NT2/D1 (cell line): ENCODE measurements around the gene GLIS2.

Experiments used
- DNase-seq: peaks from one replicate; pipeline ENCODE4 v3.0.0-alpha.2; 2011; ENCODE audit warnings: low read depth, low spot score
- H3K27me3 ChIP-seq: 2 replicates; pipeline ENCODE4 v1.6.0; 2011; ENCODE audit warnings: mild to moderate bottlenecking; ENCODE audit not compliant: insufficient read length, insufficient read depth
- H3K36me3 ChIP-seq: 2 replicates; pipeline ENCODE4 v1.6.1; 2011; ENCODE audit warnings: mild to moderate bottlenecking, low read length, mixed read lengths; ENCODE audit not compliant: insufficient read depth, insufficient read length
- H3K4me1 ChIP-seq: 2 replicates; pipeline ENCODE4 v1.5.1; 2011; ENCODE audit not compliant: insufficient read depth, insufficient read length
- H3K4me3 ChIP-seq: 2 replicates; pipeline ENCODE4 v1.5.1; 2011; ENCODE audit warnings: low read depth; ENCODE audit not compliant: insufficient read length
- H3K9ac ChIP-seq: 2 replicates; pipeline ENCODE4 v1.6.0; 2011; ENCODE audit warnings: low read depth; ENCODE audit not compliant: insufficient read length
- H3K9me3 ChIP-seq: 2 replicates; pipeline ENCODE4 v1.5.1; 2011; ENCODE audit warnings: mild to moderate bottlenecking, low read length; ENCODE audit not compliant: insufficient read depth
- SUZ12 ChIP-seq: IDR thresholded peaks from 2 replicates; pipeline ENCODE4 v1.6.1; 2011; ENCODE audit not compliant: insufficient read length, insufficient read depth; ENCODE audit errors: extremely low read depth
- YY1 ChIP-seq: IDR thresholded peaks from 2 replicates; pipeline ENCODE4 v1.6.1; 2011; ENCODE audit not compliant: insufficient read length, insufficient read depth
- ZNF274 ChIP-seq: IDR thresholded peaks from 2 replicates; pipeline ENCODE4 v1.6.1; 2011; ENCODE audit warnings: mild to moderate bottlenecking, low read depth, low read length

Gene GLIS2

DNA sequence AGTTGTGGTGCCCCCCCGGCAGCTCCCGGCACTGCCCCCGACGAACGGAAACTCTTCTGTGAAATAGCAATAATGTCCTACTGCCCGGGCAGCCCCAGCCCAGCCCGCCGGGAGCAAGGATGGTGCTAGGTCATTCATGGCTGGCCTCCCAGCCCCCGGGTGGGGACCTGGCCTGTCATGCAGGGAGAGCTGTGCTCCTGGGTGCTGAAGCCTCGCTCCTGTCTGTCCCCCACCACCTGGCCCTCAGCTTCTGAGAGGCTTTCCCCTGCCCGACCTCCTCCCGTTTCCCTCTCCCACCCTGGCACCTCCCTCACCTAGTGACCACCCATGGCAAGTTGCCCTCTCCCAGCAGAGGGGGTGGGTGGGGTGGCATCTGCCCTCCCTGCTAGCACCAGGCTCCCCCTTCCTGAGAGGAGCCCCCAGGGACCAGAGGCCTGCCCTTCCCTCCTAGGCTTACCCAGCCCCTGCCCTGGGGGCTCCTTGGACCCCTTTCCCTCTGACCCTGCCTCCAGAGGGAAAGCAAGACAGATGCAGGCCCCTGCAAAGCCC is 21.7 kb downstream of the GLIS2 start:
- peaks cover 15% of the 10 kb centered on the region for H3K4me1 ChIP-seq
- H3K4me3 ChIP-seq: no peak overlapping the region
- no peak overlapping the region for H3K9ac ChIP-seq
- TF ChIP-seq YY1 (no peak), ZNF274 (no peak), SUZ12 (no peak)
- no peak for DNase-seq
- peaks cover 85% of the 10 kb centered on the region for H3K36me3 ChIP-seq
- H3K27me3 ChIP-seq: no peaks in the 10 kb centered on the region
- H3K9me3 ChIP-seq: no peaks in the 10 kb centered on the region

GRCh38 chr16:4338125-4338582 is 22.3 kb downstream of the GLIS2 start:
- peaks cover 15% of the 10 kb centered on the region for H3K4me1 ChIP-seq
- no peak for TF ChIP-seq SUZ12
- no peak for TF ChIP-seq YY1
- TF ChIP-seq ZNF274: no peak
- H3K9me3 ChIP-seq: no peaks in the 10 kb centered on the region
- peaks cover 85% of the 10 kb centered on the region for H3K36me3 ChIP-seq
- H3K4me3 ChIP-seq: no peak overlapping the region
- no peaks in the 10 kb centered on the region for H3K27me3 ChIP-seq
- no peak for DNase-seq
- H3K9ac ChIP-seq: no peak overlapping the region

DNA sequence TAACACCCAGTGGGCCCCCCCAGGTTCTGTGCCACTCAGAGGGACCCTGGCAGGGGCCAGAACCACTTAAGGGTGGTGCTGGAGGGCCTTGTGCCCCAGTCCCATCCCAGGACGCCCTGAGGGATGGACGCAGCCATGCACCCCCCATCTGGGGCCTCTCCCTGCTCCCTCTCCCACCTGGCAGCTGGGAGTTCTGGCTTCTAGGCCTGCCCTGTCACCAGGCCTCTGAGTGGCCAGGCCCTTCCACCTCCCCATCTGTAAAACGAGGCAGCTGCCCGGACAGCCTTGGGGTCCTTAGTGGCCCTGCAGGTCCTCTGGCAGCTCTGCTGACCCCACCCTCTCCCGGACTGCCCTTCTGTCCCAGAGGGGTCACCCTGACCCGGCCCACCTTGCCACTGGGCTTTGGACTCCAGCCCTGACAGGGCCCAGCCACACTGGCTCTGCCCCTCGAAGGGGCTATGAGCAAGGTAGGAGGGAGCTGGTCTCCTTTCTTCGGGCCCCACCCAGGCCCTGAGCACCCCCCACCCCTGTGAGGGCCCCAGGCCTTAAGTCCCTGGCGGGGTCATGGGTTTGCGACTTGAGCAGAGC is 22.9 kb downstream of the GLIS2 start:
- peaks cover 85% of the 10 kb centered on the region for H3K36me3 ChIP-seq
- TF ChIP-seq ZNF274 (no peak), SUZ12 (no peak), YY1 (no peak)
- no peak for DNase-seq
- no peaks in the 10 kb centered on the region for H3K27me3 ChIP-seq
- no peaks in the 10 kb centered on the region for H3K9me3 ChIP-seq
- peaks cover 17% of the 10 kb centered on the region for H3K4me1 ChIP-seq
- no peak overlapping the region for H3K9ac ChIP-seq
- no peak overlapping the region for H3K4me3 ChIP-seq

GRCh38 chr16:4339455-4339854 is 23.6 kb downstream of the GLIS2 start:
- no peak for DNase-seq
- peaks cover 3% of the 10 kb centered on the region; the same call in 1 of the 2 replicates for H3K9me3 ChIP-seq
- no peak overlapping the region for H3K9ac ChIP-seq
- no peak overlapping the region for H3K4me3 ChIP-seq
- no peaks in the 10 kb centered on the region for H3K27me3 ChIP-seq
- TF ChIP-seq ZNF274: no peak
- TF ChIP-seq SUZ12: no peak
- no peak for TF ChIP-seq YY1
- peaks cover 84% of the 10 kb centered on the region for H3K36me3 ChIP-seq
- peaks cover 17% of the 10 kb centered on the region for H3K4me1 ChIP-seq

GRCh38 chr16:4339909-4340308 is 24.0 kb downstream of the GLIS2 start:
- Histone ChIP-seq H3K9me3 (peaks cover 3% of the 10 kb centered on the region; the same call in 1 of the 2 replicates), H3K4me1 (peaks cover 17% of the 10 kb centered on the region), H3K27me3 (no peaks in the 10 kb centered on the region), H3K9ac (no peak overlapping the region), H3K36me3 (peaks cover 81% of the 10 kb centered on the region), H3K4me3 (no peak overlapping the region)
- TF ChIP-seq SUZ12 (no peak), ZNF274 (no peak), YY1 (no peak)
- no peak for DNase-seq

- peaks cover 81% of the 10 kb centered on the region for H3K36me3 ChIP-seq
- H3K27me3 ChIP-seq: no peaks in the 10 kb centered on the region
- no peak for DNase-seq
- TF ChIP-seq SUZ12 (no peak), YY1 (no peak), ZNF274 (no peak)
- no peak overlapping the region for H3K9ac ChIP-seq
- H3K9me3 ChIP-seq: peaks cover 3% of the 10 kb centered on the region; the same call in 1 of the 2 replicates
- H3K4me1 ChIP-seq: peaks cover 14% of the 10 kb centered on the region
- H3K4me3 ChIP-seq: no peak overlapping the region
These were observed 24.6 kb downstream of the GLIS2 start for GRCh38 chr16:4340443-4340842.

DNA sequence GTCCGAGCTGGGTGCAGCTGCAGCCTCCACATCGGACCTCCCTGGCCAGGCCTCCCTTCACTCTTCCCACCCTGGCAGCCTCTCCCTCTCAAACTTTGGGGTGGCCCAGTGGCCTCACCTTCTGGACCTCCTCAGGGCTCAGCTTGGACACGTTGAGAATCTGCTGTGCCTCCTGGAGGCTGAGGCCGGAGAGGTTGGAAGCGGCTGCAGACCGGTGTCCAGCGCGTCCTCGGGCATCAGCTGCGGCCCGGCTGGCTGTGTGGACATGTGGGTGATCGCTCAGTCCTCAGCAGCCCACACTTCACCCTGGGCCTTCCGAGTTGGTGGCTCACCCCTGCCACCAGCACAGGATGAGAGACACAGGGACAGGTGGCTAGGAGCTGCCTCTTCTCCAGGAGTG is 25.4 kb downstream of the GLIS2 start:
- H3K9me3 ChIP-seq: peaks cover 3% of the 10 kb centered on the region; the same call in 1 of the 2 replicates
- H3K4me1 ChIP-seq: peaks cover 14% of the 10 kb centered on the region
- H3K9ac ChIP-seq: no peak overlapping the region
- no peaks in the 10 kb centered on the region for H3K27me3 ChIP-seq
- no peak overlapping the region for H3K4me3 ChIP-seq
- no peak for DNase-seq
- H3K36me3 ChIP-seq: peaks cover 81% of the 10 kb centered on the region
- TF ChIP-seq ZNF274 (no peak), SUZ12 (no peak), YY1 (no peak)
